NCI-H510A (cell line): ENCODE results near the gene SOCS6.
"Not testable (repeated sequence)": the region's sequence is repeated elsewhere in the genome, so short reads cannot be mapped to it uniquely, and the experiment has no call there.

Source experiments
- DNase-seq: peaks from one replicate; lab custom pipeline; 2025; lab: John Stamatoyannopoulos, UW

The SOCS6 gene

GRCh38 chr18:70358105-70358406 is 69.2 kb downstream of the SOCS6 start:
- DNase-seq = not testable (repeated sequence)

GRCh38 chr18:70359071-70359470 is 70.2 kb downstream of the SOCS6 start:
- no peak for DNase-seq

- DNase-seq = no peak
Observed at GRCh38 chr18:70362258-70362657, 73.4 kb downstream of the SOCS6 start.

- no peak for DNase-seq
Observed at GRCh38 chr18:70363861-70364260, 75.0 kb downstream of the SOCS6 start.

- no peak for DNase-seq
Observed at GRCh38 chr18:70365361-70365760, 76.5 kb downstream of the SOCS6 start.

- no peak for DNase-seq
Observed at GRCh38 chr18:70366174-70366573, 77.3 kb downstream of the SOCS6 start.

- DNase-seq = no peak
Observed at GRCh38 chr18:70366670-70367069, 77.8 kb downstream of the SOCS6 start.

- DNase-seq = not testable (repeated sequence)
Observed at GRCh38 chr18:70367344-70367743, 78.5 kb downstream of the SOCS6 start.

GRCh38 chr18:70368903-70369302 is 80.1 kb downstream of the SOCS6 start:
- DNase-seq = no peak

- no peak for DNase-seq
Observed at GRCh38 chr18:70370762-70371733, 82.2 kb downstream of the SOCS6 start.

GRCh38 chr18:70371908-70372307 is 83.1 kb downstream of the SOCS6 start:
- DNase-seq = no peak

- DNase-seq = no peak
Observed at GRCh38 chr18:70372450-70373041, 83.7 kb downstream of the SOCS6 start.

- DNase-seq = no peak
Observed at GRCh38 chr18:70373042-70373519, 84.2 kb downstream of the SOCS6 start.

- no peak for DNase-seq
Observed at GRCh38 chr18:70374154-70374553, 85.3 kb downstream of the SOCS6 start.

- no peak for DNase-seq
Observed at GRCh38 chr18:70376137-70376913, 87.5 kb downstream of the SOCS6 start.

GRCh38 chr18:70376914-70377258 is 88.0 kb downstream of the SOCS6 start:
- DNase-seq = no peak

GRCh38 chr18:70377317-70377799 is 88.5 kb downstream of the SOCS6 start:
- no peak for DNase-seq

GRCh38 chr18:70377857-70378701 is 89.2 kb downstream of the SOCS6 start:
- DNase-seq = no peak
